Transverse colon (tissue), 3 donors: ENCODE results near the gene DDX20.

ENCODE experiments used
- EP300 ChIP-seq: sonication (generic); formaldehyde crosslinking; IDR thresholded peaks from one replicate; pipeline ENCODE4 v1.6.1; 2017; ENCODE audit warnings: antibody characterized with exemption, low read depth
- TF ChIP-seq, protein P1 (sequence below), 5 experiments: fragments of 200-600 bp in 3 of 5; fragments of 450-650 bp in 2 of 5; sonication (generic) in 3 of 5; IDR thresholded peaks; 1 replicate in 2 of 5; 2 replicates in 3 of 5; pipeline ENCODE4 v1.5.1; 2016 to 2017; ENCODE audit warnings: antibody characterized with exemption in 5 of 5, inconsistent platforms in 3 of 5, mild to moderate bottlenecking in 2 of 5, moderate library complexity in 1 of 5

DNA sequence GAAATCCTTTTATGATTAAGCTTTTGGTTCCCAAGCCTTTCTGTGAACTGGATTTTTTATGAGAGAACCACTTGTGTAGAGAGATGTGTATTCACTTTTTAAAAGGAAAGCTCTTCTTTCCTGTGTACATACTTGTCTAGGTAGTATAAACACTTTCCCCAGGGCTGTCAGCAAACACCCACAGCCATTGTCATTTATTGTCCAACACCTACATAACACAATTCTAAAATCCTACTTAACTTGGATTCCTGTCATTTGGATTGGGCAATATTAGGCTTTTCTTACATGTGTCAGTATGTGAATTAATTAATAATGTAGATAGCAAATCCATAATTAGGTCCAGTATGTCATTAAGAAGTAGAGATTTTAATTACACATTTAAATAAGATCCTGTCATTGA, 12.3 kb downstream of the DDX20 start:
- TF ChIP-seq, protein P1, sequence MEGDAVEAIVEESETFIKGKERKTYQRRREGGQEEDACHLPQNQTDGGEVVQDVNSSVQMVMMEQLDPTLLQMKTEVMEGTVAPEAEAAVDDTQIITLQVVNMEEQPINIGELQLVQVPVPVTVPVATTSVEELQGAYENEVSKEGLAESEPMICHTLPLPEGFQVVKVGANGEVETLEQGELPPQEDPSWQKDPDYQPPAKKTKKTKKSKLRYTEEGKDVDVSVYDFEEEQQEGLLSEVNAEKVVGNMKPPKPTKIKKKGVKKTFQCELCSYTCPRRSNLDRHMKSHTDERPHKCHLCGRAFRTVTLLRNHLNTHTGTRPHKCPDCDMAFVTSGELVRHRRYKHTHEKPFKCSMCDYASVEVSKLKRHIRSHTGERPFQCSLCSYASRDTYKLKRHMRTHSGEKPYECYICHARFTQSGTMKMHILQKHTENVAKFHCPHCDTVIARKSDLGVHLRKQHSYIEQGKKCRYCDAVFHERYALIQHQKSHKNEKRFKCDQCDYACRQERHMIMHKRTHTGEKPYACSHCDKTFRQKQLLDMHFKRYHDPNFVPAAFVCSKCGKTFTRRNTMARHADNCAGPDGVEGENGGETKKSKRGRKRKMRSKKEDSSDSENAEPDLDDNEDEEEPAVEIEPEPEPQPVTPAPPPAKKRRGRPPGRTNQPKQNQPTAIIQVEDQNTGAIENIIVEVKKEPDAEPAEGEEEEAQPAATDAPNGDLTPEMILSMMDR (IDR thresholded peaks at IDR 0.05), result no peak
- TF ChIP-seq EP300, result no peak
